Measurements from ENCODE around the gene MAP2K6. TPM values are rescaled to one million over a fixed set of nuclear protein-coding genes. Genes with fewer than 3 reads are reported as not detected.

MAP2K6 gene
- total and polyA plus RNA-seq, 10 of the 15 experiments (the other 5 are each of a cell fraction or from before 2014, with no cell fraction given), result 15.6 to 70.3 (median 22.9) TPM

GRCh38 chr17:69404399-69404798 lies 10.1 kb upstream of the MAP2K6 start:
- no peak for ATAC-seq
- no peaks in the 10 kb centered on the region for H3K36me3 ChIP-seq (ENCODE audit: control insufficient read depth in 2 of 2, insufficient read depth in 2 of 2, low read length in 1 of 2)
- H3K27ac ChIP-seq (ENCODE audit: control insufficient read depth, insufficient read depth), result no peak overlapping the region
- RAD21 ChIA-PET (ENCODE audit: unreplicated experiment), result interaction anchor here (0.6 to 1.4 kb wide), 3 partner anchors 9 to 119 kb away, joined by 3 read pairs; no protein-coding TSS in a partner anchor
- POLR2A ChIA-PET, result no interaction called here
- TF ChIP-seq CUX1 (IDR thresholded peaks at IDR 0.05; ENCODE audit: insufficient replicate concordance, low read depth, low read length) (no peak), IRF4 (IDR thresholded peaks at IDR 0.05; ENCODE audit: low read depth, low read length) (no peak)
- FAIRE-seq, result no peak
- no peaks in the 10 kb centered on the region for H3K27me3 ChIP-seq (replicated peaks in 1 of 2; ENCODE audit: control insufficient read depth in 2 of 2, insufficient read depth in 2 of 2, low read length in 1 of 2)
- WGBS (ENCODE audit: insufficient coverage, insufficient replicate concordance, low lambda C conversion rate, missing lambda C conversion rate), result 81% methylated on average over 5 of the region's 5 CpGs
- in situ Hi-C loops (cut with MboI), result no loop called here
- H2AFZ ChIP-seq (ENCODE audit: control insufficient read depth, low read depth, low read length), result no peak overlapping the region
- H3K9me3 ChIP-seq (replicated peaks; ENCODE audit: control insufficient read depth, insufficient read depth, low read length), result no peaks in the 10 kb centered on the region
- no peaks in the 10 kb centered on the region for H3K4me1 ChIP-seq (ENCODE audit: control insufficient read depth, insufficient read depth, low read length)
- H3K4me2 ChIP-seq (ENCODE audit: control insufficient read depth, insufficient read depth), result no peak overlapping the region
- BruUV-seq (replicated peaks), result no TSS peak
- intact Hi-C loops (cut with micrococcal nuclease; ENCODE audit: unreplicated experiment), result no loop called here
- no peak for DNase-seq (ENCODE audit: low read depth, low spot score)
- H3K9ac ChIP-seq (ENCODE audit: control insufficient read depth, insufficient read depth, low read length), result no peak overlapping the region
- SMC1A ChIA-PET (ENCODE audit: uncharacterized antibody, unreplicated experiment), result interaction anchor here (0.6 to 2.0 kb wide), 5 partner anchors 9 to 120 kb away, joined by 3 to 11 read pairs (median 5); no protein-coding TSS in a partner anchor
- no peaks in the 10 kb centered on the region for H3K79me2 ChIP-seq (ENCODE audit: control insufficient read depth, insufficient read depth, low read length)
- no peaks in the 10 kb centered on the region for H4K20me1 ChIP-seq (ENCODE audit: control insufficient read depth, insufficient read depth)
- CTCF ChIA-PET, result interaction anchor here (0.6 to 3.6 kb wide), 3 partner anchors 9 to 160 kb away, joined by 3 to 30 read pairs (median 3); no protein-coding TSS in a partner anchor
- no peak overlapping the region for H3K4me3 ChIP-seq
